Fibroblast of lung (primary cell): ENCODE measurements around the gene ALDH1L1. TPM values are rescaled to one million over a fixed set of nuclear protein-coding genes. Genes with fewer than 3 reads are reported as not detected.
A peak's percentile ranks its signal among the peaks of the same experiment; 100 is the strongest.

Experiments used
- DNase-seq, 2 donors: peaks; one replicate each; pipeline versions ENCODE4 v3.0.0 to v3.0.0-alpha.2; 2010; ENCODE audit warnings: low read depth in 2 of 2
- H2AFZ ChIP-seq: 2 replicates; pipeline ENCODE4 v1.5.1; 2012; ENCODE audit warnings: low read length, control low read depth, inconsistent platforms
- H3K27ac ChIP-seq: 2 replicates; pipeline ENCODE4 v1.5.1; 2011; ENCODE audit warnings: low read length, control low read depth; ENCODE audit not compliant: insufficient read depth
- H3K27me3 ChIP-seq: 2 replicates; pipeline ENCODE4 v1.5.1; 2011; ENCODE audit warnings: mild to moderate bottlenecking, low read length; ENCODE audit not compliant: control insufficient read depth, insufficient read depth
- H3K36me3 ChIP-seq: 2 replicates; pipeline ENCODE4 v1.5.1; 2011; ENCODE audit warnings: low read length; ENCODE audit not compliant: control insufficient read depth, insufficient read depth
- H3K4me1 ChIP-seq: 2 replicates; pipeline ENCODE4 v1.5.1; 2011; ENCODE audit warnings: low read length; ENCODE audit not compliant: control insufficient read depth, insufficient read depth; ENCODE audit errors: extremely low read depth
- H3K4me2 ChIP-seq: 2 replicates; pipeline ENCODE4 v1.5.1; 2011; ENCODE audit warnings: low read length, control low read depth; ENCODE audit not compliant: insufficient read depth; ENCODE audit errors: extremely low read depth
- H3K4me3 ChIP-seq, 4 experiments: fragments of 200-600 bp in 1 of 4; sonication (generic) in 1 of 4; replicated peaks in 1 of 4; 2 replicates each; pipeline ENCODE4 v1.5.1; 2011 to 2016; ENCODE audit warnings: low read length in 4 of 4, low read depth in 3 of 4, mild to moderate bottlenecking in 3 of 4, control low read depth in 2 of 4, inconsistent platforms in 1 of 4, mixed read lengths in 1 of 4; ENCODE audit not compliant: insufficient read depth in 1 of 4; ENCODE audit errors: control extremely low read depth in 1 of 4
- H3K79me2 ChIP-seq: 2 replicates; pipeline ENCODE4 v1.5.1; 2012; ENCODE audit warnings: mild to moderate bottlenecking, low read length, inconsistent platforms; ENCODE audit not compliant: control insufficient read depth, insufficient read depth
- H3K9ac ChIP-seq: 2 replicates; pipeline ENCODE4 v1.5.1; 2011; ENCODE audit warnings: mild to moderate bottlenecking, low read length, control low read depth; ENCODE audit not compliant: insufficient read depth
- H3K9me3 ChIP-seq: 2 replicates; pipeline ENCODE4 v1.5.1; 2012; ENCODE audit warnings: low read depth, low read length; ENCODE audit not compliant: control insufficient read depth, insufficient read depth
- H4K20me1 ChIP-seq: 2 replicates; pipeline ENCODE4 v1.5.1; 2011; ENCODE audit warnings: low read length; ENCODE audit not compliant: control insufficient read depth, insufficient read depth; ENCODE audit errors: extremely low read depth
- EZH2 ChIP-seq: IDR thresholded peaks from 2 replicates; pipeline ENCODE4 v1.5.1; 2012; ENCODE audit warnings: low read length, control low read depth, mild to moderate bottlenecking; ENCODE audit errors: missing control alignments
- polyA plus RNA-seq, 2 donors: library from polyadenylated mRNA; depleted of rRNA in 1 of 2; stranded (reverse) in 1 of 2; unstranded in 1 of 2; fragments of >200 nt; gene quantifications; 2 replicates each; pipeline ENCODE4 v1.2.1, GENCODE V29; 2011 to 2012; ENCODE audit warnings: missing spikeins in 1 of 2
- total RNA-seq: library from RNA; depleted of rRNA; stranded (reverse); fragments of >200 nt; gene quantifications from 2 replicates; pipeline ENCODE4 v1.2.1, GENCODE V29; 2014
- TF ChIP-seq, protein P1 (sequence below), 2 donors: IDR thresholded peaks in 1 of 2; conservative IDR thresholded peaks in 1 of 2; 1 replicate in 1 of 2; 2 replicates in 1 of 2; pipeline ENCODE4 v1.5.1; 2011 to 2012; ENCODE audit warnings: low read length in 2 of 2, control low read depth in 1 of 2, inconsistent platforms in 1 of 2, low read depth in 1 of 2, mild to moderate bottlenecking in 1 of 2

The ALDH1L1 gene
- total and polyA plus RNA-seq, 2 donors (not counting 1 experiment from before 2014, with no cell fraction given): not detected

DNA sequence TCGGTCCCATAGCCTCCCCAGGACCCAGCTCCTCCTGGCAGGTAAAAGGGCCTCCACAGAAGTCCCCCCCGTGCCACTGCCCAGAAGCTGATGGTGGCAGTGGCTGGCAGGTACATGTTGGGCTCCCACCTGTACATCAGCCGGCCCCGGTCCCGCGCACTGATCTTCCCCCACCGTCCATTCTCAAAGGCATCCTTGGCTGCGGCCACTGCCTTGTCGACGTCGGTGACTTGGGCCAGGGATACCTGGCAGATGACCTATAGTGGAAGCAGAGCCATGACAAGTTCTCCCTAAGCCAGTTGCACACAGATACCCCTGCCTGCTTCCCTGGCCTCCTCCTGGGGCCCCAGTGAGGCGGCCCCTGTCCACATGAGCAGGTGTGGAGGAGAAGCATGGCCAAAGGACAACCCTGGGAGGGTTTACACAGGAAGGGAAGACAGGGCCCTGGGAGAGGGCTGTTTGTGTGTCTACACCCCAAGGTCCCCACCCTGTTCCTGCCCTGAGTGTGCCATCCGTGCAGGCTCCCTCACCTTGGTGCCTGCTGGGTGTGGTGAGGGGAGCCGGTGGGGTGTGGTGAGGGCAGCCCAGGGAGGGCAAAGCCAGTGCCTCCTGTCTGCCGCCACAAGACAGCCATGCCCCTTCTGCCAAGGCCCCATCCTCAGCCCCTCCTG, 44.8 kb downstream of the ALDH1L1 start:
- Histone ChIP-seq H3K27ac (no peak overlapping the region), H3K79me2 (no peaks in the 10 kb centered on the region), H3K9ac (no peak overlapping the region), H3K36me3 (no peaks in the 10 kb centered on the region), H4K20me1 (no peaks in the 10 kb centered on the region), H3K27me3 (peaks cover 4% of the 10 kb centered on the region), H3K4me1 (no peaks in the 10 kb centered on the region), H3K4me2 (no peak overlapping the region), H3K4me3 (no peak overlapping the region), H2AFZ (no peak overlapping the region), H3K9me3 (no peaks in the 10 kb centered on the region)
- no peak for DNase-seq
- TF ChIP-seq, protein P1, sequence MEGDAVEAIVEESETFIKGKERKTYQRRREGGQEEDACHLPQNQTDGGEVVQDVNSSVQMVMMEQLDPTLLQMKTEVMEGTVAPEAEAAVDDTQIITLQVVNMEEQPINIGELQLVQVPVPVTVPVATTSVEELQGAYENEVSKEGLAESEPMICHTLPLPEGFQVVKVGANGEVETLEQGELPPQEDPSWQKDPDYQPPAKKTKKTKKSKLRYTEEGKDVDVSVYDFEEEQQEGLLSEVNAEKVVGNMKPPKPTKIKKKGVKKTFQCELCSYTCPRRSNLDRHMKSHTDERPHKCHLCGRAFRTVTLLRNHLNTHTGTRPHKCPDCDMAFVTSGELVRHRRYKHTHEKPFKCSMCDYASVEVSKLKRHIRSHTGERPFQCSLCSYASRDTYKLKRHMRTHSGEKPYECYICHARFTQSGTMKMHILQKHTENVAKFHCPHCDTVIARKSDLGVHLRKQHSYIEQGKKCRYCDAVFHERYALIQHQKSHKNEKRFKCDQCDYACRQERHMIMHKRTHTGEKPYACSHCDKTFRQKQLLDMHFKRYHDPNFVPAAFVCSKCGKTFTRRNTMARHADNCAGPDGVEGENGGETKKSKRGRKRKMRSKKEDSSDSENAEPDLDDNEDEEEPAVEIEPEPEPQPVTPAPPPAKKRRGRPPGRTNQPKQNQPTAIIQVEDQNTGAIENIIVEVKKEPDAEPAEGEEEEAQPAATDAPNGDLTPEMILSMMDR (conservative IDR thresholded peaks at IDR 0.05 in 1 of 2, IDR thresholded peaks at IDR 0.05 in 1 of 2; ENCODE audit: low read depth in 1 of 2, low read length in 2 of 2): no peak
- no peak for TF ChIP-seq EZH2

DNA sequence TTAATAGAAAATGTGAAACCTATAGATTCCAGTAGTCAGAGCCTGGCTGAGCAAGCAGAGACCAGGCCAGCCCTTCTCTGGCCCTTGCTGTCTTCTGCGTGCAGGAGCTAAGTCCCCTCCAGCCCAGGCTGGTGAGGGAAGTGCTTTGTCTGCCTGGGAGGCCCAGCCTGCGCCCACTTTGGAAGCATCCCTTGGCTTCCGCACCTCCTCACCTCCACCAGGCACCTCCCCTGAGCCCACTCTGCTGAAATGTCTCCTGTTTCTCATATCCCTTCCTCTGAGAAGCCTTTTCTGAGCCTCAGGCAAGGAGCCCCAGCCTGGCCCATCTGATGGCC, 45.3 kb downstream of the ALDH1L1 start:
- Histone ChIP-seq H3K27ac (no peak overlapping the region), H3K27me3 (peaks cover 4% of the 10 kb centered on the region)

DNA sequence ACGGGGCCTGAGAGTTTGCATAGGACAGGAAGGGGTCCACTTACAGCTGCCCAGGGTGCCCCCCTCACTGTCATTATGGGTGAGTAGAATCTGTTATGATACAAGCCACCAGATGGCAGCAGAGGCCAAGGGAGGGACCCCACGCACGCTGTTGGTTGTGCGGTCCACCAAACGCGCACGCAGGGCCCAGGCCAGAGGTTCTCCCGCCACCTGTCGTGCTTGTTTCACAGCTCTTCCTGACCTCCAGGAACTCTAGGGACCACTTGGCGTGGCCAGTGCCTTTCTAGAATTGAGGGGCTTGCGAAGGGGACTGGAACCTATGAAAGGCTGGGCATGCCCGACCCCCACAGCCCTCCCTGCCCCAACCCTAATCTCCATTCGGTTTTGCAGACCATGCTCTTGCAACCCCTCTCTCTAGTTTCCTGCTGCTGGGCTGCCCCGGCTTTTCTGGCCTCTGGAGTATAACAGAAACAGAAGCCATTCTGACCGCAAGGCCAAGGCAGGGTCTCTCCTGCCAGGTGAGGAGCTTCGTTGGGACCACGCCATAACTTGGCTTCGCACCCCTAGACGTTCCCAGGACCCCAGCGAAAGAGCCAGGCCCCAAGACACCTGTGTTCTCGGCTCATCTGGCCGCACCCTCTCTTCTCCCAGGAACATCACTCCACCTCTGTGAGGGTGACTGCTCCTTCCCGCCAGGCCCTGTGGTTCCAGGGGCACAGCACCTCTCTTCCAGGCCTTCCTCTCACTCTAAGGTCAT, 46.0 kb downstream of the ALDH1L1 start:
- Histone ChIP-seq H3K9ac (no peak overlapping the region), H3K4me2 (no peak overlapping the region), H3K36me3 (no peaks in the 10 kb centered on the region), H4K20me1 (no peaks in the 10 kb centered on the region), H3K27me3 (peaks cover 4% of the 10 kb centered on the region), H3K79me2 (no peaks in the 10 kb centered on the region), H3K27ac (no peak overlapping the region), H3K4me1 (no peaks in the 10 kb centered on the region), H2AFZ (no peak overlapping the region), H3K9me3 (no peaks in the 10 kb centered on the region), H3K4me3 (no peak overlapping the region)
- no peak for TF ChIP-seq EZH2
- TF ChIP-seq, protein P1 (conservative IDR thresholded peaks at IDR 0.05 in 1 of 2, IDR thresholded peaks at IDR 0.05 in 1 of 2; ENCODE audit: low read depth in 1 of 2, low read length in 2 of 2): peak; percentile 69 to 71
- peak; percentile 24 to 51 for DNase-seq

More for the DNA sequence above, 45.3 kb downstream of the ALDH1L1 start:
- no peak overlapping the region for H3K4me3 ChIP-seq
- no peaks in the 10 kb centered on the region for H3K4me1 ChIP-seq
- H3K9me3 ChIP-seq: no peaks in the 10 kb centered on the region
- H3K36me3 ChIP-seq: no peaks in the 10 kb centered on the region
- H3K4me2 ChIP-seq: no peak overlapping the region
- no peak overlapping the region for H2AFZ ChIP-seq
- DNase-seq: no peak
- H3K79me2 ChIP-seq: no peaks in the 10 kb centered on the region
- no peaks in the 10 kb centered on the region for H4K20me1 ChIP-seq
- TF ChIP-seq EZH2: no peak
- TF ChIP-seq, protein P1 (conservative IDR thresholded peaks at IDR 0.05 in 1 of 2, IDR thresholded peaks at IDR 0.05 in 1 of 2; ENCODE audit: low read depth in 1 of 2, low read length in 2 of 2): no peak
- H3K9ac ChIP-seq: no peak overlapping the region
